HG02798 (cell line): ENCODE measurements around the gene HSBP1L1.

ENCODE experiments used
- ATAC-seq: cut with Tn5 transposase; IDR thresholded peaks from one replicate; pipeline ENCODE4 v1.9.1; 2021; ENCODE audit warnings: mild to moderate bottlenecking; ENCODE audit not compliant: unreplicated experiment, poor library complexity

Gene HSBP1L1

DNA sequence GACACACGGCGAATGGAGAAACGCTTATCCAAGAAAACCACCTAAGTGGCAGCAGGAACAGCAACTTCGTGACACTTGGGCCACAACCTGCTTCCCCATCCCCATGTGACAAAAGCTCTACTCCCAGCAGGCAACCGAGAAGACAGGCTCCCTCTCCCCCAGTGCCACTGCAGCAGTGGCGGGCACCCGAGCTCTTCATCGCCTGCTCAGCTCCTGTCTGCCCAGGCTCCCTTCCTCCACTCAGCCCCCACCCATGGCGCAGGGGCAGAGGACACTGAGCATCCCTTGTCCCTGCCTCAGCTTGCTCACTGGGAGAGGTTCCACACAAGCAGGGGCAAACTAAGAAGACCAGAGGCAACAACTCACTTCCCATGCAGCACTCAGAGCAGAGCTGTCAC is 35.9 kb upstream of the HSBP1L1 start:
- ATAC-seq: no peak

DNA sequence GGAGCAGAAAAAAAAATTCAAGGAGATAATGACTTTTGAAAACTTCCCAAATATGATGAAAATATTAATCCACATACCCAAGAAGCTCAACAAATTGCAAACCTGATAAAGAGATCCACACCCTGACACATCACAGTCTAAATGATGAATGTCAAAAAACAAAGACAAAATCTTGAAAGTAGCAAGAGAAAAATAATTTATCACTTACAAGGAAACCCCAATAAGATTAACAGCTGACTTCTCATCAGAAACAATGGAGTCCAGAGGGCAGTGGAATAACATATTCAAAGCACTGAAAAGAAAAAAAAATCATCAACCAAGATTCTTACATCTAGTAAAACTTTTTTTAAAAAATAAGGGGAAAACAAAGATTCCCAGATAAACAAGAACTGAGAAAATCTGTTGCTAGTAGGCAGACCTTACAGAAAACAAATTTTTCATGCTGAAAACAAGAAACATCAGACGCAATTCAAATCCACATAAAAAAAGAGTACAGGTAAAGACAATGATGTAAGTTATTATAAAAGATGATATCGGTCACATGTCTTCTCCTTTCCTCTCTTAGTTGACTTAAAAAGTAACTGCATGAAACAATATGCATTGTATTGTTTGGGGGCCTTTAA is 34.3 kb upstream of the HSBP1L1 start:
- no peak for ATAC-seq

DNA sequence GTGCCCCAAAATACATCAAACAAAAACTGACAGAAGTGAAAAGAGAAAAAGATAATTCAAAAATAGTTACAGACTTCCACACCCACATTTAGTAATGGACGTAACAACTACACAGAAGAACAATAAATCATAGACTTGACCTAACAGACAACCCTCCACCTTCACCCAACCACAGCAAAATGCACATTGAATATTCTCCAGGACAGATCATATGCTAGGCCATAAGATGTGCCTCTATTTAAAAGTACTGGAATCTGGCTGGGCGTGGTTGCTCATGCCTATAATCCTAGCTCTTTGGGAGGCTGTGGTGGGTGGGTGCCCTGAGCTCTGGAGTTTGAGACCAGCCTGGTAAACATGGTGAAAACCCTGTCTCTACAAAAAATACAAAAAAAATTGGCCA is 33.0 kb upstream of the HSBP1L1 start:
- ATAC-seq: no peak

DNA sequence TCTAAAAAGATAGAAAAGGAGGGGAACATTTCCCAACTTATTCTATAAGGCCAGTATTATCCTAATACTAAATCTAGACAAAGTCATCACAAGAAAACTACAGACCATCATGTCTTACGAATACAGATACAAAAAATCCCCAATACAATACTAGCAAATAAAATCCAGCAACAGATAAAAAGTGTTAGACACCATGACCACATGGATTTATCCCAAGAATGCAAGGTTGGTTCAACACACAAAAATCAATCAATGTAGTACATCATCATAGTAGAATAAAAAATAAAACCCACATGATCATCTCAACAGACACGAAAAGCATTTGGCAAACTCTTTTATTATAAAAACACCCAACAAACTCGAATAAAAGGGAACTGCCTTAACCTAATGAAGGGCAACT is 31.5 kb upstream of the HSBP1L1 start:
- no peak for ATAC-seq

GRCh38 chr18:79933765-79934164 is 30.7 kb upstream of the HSBP1L1 start:
- no peak for ATAC-seq

GRCh38 chr18:79934311-79935097 is 29.9 kb upstream of the HSBP1L1 start:
- no peak for ATAC-seq

DNA sequence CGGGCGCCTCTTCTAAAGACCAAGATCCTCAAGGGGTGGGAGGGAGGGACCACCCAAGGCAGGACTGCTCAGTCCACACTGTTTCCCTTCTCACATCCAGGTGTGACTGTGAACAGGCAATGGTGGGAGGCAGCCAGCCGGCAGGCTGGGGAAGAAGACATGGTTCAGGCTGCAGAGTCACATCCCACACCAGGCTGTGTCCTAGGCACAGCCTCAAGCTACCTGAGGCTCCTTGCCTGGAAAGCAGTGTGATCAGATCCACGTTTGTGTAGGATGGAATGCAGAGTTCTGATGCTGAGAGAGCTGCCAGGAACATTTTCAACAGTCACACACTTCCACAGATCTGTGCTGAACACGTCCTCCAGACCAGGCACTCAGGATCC is 29.4 kb upstream of the HSBP1L1 start:
- ATAC-seq: no peak

DNA sequence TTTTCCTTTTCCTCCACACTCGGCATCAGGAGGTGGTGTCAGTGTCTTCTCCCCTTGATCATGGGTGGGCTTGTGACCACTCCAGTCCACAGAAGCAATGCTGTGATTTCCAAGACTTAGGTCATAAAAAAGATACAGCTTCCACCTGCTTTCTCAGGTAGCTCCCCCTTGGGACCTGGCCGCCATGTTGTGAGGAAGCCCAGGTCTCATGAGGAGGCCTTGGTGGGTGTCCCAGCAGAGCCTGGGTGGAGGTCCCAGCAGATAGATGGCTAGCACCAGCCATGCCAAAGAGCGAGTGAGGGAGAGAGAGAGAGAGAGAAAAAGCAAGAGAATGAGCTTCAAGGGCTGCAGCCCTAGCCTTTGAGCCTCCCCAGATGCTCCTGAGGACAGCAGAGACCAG is 28.9 kb upstream of the HSBP1L1 start:
- no peak for ATAC-seq

DNA sequence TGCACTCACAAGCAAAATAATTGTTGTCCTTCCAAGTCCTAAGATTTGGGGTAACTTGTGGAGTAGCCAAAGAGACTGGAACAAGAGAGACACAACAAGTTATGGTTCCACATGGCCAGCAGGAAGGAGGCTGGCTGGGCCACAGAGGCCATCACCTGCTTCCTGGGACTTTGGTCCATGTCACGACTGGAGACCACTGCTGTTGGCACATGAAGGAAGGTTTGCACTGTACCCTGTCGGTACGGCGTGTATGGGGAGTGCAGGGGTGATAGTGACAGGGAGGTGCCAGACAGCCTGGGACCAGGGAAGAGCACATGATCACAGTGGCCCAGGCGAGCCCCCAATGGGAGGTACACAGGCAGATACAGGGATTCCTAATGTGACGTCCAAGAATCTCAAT is 28.5 kb upstream of the HSBP1L1 start:
- ATAC-seq: no peak

GRCh38 chr18:79936641-79937040 is 27.8 kb upstream of the HSBP1L1 start:
- ATAC-seq: no peak

GRCh38 chr18:79937103-79937860 is 27.2 kb upstream of the HSBP1L1 start:
- ATAC-seq: no peak

DNA sequence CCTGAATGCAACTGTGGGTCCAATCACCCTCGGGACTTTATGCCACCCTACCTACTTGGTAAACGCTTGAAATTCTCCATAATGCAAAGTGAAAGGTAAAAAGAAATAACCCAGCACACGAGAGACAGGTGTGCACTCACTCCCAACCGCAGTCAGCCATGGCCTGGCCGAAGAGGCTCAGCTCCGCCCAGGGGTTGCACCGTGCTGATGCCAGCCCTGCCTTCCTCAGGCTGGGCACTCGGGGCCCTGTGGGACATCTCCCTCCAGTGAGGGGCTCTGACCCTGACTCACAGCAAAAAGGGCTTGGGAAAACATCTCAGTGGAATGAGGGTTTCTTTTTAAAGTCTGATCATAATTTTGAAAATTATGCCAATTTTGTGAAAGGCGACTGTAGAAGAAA is 26.2 kb upstream of the HSBP1L1 start:
- no peak for ATAC-seq

GRCh38 chr18:79939096-79939495 is 25.3 kb upstream of the HSBP1L1 start:
- ATAC-seq: no peak

DNA sequence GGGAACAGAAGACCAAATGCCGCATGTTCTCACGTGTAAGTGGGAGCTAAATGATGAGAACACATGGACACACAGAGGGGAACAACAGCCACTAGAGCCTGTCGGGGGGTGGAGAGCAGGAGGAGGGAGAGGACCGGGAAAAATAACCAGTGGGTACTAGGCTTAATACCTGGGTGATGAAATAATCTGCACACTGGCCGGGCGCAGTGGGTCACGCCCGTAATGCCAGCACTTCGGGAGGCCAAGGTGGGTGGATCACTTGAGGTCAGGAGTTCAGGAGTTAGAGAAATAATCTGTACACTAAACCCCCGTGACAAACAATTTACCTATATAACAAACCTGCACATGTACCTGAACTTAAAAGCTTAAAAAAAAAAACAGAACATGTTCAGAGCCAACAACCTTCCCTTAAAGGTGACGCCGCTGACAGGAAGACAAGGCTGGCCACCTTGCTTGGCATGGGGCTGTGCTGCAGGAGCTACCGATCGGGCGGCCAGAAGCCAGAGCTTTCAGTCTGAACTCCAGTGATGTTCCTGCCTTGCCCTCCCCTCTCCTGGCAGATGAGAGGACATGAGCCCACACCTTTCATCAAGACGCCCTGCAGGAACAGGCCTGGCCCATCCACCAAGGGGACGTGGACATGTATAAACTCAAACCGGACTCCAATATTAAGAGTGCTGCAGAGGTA is 24.2 kb upstream of the HSBP1L1 start:
- ATAC-seq: no peak

- no peak for ATAC-seq
Measured at GRCh38 chr18:79940814-79941472, 23.5 kb upstream of the HSBP1L1 start.

DNA sequence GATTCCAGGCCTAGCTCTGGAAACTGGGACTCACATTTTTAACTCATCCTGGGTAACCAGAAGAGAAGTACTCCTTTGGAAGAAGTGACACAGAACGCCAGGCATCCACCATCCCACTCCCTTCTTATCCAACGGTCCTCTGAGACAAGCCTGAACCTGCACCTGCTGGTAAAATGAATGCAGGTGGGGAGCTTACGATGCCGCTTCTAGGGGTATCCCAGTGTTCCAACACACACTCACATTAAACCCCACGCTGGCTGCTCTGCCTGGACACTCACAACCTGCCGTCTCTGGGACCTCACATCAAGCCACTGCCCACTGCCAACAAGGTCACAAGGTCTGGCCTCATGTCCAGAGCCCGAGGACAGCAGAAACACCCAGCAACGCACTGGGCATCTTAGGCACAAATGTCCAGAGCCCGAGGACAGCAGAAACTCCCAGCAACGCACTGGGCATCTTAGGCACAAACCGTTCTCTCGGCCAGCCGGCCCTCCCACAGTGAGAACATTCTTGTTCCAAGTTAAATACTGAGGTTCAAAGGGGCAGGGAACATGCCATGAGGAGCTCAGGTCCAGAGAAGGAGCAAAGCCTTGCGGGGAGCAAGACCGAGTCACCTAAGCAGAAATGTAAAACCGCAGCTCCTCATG is 22.8 kb upstream of the HSBP1L1 start:
- no peak for ATAC-seq

DNA sequence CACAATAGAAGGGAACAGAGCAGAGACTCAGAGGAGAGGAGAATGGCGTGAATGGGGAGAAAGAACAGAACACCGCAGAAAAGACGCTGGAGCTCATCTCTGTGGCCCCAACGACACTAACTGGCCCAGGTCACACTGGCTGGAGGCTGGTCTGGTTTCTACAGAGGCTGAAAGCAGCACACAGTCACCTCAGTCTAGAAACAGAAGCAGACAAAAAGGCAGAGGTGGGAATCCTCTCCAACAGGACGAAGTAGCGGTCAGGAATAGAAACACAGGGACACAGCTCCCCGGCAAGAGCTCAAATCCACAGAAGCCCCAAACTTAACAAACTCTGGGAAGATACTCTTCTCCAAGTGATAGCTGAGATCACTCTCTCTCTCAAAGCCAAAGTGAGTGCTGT is 22.2 kb upstream of the HSBP1L1 start:
- ATAC-seq: no peak

DNA sequence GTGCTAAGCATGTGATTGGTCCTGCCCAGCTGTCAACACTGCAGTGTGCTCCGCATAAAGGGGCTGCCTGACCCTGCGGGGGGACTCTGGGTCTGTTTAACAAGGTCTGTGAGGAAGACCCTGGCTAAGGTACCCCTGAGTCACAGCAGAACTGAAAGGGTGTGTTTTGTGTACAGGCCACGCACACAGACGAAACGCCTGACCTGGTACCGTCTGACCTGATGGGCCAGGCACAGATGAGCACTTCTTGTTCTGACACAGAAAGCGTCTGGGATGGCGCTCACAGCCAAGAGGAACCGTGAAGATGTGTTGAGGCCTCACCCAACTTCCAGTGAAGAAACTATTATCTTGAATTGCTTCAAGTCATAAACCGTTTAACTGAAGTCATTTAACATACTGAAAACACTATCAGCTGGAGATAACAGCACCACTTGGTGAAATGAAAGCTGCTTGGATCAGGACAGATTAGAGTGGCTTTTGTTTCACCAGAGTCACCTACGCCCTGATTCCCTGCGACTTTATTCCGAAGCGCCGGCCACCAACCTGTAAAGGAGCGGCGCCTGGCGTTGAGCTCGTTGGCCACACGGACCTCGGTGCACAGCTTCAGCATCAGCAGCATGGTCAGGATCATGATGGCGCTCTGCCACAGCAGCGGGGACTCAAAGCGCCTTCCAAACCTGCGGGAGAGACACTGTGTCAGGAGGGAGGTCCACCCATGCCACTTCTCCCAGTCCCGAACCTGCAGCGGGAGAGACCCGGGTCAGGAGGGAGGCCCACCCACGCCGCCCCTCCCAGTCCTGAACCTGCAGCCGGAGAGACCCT is 21.4 kb upstream of the HSBP1L1 start:
- ATAC-seq: no peak

- ATAC-seq: no peak
Measured at GRCh38 chr18:79943608-79944125, 20.8 kb upstream of the HSBP1L1 start.
